Measurements from ENCODE around the gene MPL.

GRCh38 chr1:43315963-43316737 is 21.5 kb upstream of the MPL start:
- no peak for TF ChIP-seq CTCF (IDR thresholded peaks at IDR 0.05)
- no peak for TF ChIP-seq POLR2A (IDR thresholded peaks at IDR 0.05)
